Fibroblast of lung (primary cell): Measurements from ENCODE around the gene NUDT5.

Experiments
- EZH2 ChIP-seq: IDR thresholded peaks from 2 replicates; pipeline ENCODE4 v1.5.1; 2012; ENCODE audit warnings: low read length, control low read depth, mild to moderate bottlenecking; ENCODE audit errors: missing control alignments
- TF ChIP-seq, protein P1 (sequence below), 2 donors: IDR thresholded peaks in 1 of 2; conservative IDR thresholded peaks in 1 of 2; 1 replicate in 1 of 2; 2 replicates in 1 of 2; pipeline ENCODE4 v1.5.1; 2011 to 2012; ENCODE audit warnings: low read length in 2 of 2, control low read depth in 1 of 2, inconsistent platforms in 1 of 2, low read depth in 1 of 2, mild to moderate bottlenecking in 1 of 2

DNA sequence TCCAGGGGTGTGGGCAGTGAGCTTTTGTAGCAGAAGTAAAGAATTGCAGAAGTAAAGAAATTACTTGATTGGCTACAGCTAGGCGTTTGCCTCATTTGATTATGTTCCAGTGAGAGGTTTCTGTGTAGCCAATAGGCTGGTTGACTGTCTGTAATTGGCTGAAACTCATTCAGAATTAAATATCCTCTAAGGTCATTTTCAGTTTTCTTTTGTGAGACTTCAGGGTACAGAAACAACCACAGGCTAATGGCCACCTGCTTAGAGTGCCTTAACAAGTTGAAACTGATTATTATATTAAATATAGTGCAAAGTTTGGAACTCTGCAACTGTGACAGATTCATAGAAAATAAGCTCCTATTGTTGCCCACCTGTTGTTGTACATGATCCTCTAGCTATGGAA is 55.7 kb downstream of the NUDT5 start:
- TF ChIP-seq, protein P1, sequence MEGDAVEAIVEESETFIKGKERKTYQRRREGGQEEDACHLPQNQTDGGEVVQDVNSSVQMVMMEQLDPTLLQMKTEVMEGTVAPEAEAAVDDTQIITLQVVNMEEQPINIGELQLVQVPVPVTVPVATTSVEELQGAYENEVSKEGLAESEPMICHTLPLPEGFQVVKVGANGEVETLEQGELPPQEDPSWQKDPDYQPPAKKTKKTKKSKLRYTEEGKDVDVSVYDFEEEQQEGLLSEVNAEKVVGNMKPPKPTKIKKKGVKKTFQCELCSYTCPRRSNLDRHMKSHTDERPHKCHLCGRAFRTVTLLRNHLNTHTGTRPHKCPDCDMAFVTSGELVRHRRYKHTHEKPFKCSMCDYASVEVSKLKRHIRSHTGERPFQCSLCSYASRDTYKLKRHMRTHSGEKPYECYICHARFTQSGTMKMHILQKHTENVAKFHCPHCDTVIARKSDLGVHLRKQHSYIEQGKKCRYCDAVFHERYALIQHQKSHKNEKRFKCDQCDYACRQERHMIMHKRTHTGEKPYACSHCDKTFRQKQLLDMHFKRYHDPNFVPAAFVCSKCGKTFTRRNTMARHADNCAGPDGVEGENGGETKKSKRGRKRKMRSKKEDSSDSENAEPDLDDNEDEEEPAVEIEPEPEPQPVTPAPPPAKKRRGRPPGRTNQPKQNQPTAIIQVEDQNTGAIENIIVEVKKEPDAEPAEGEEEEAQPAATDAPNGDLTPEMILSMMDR (conservative IDR thresholded peaks at IDR 0.05 in 1 of 2, IDR thresholded peaks at IDR 0.05 in 1 of 2; ENCODE audit: low read depth in 1 of 2, low read length in 2 of 2) = no peak
- TF ChIP-seq EZH2 = no peak
